ENCODE measurements around the gene RSBN1L.

The RSBN1L gene

GRCh38 chr7:77791956-77792355 is 95.7 kb downstream of the RSBN1L start:
- Mint-ChIP-seq H3K4me1 (peaks cover 33% of the 10 kb centered on the region), H3K27me3 (no peaks in the 10 kb centered on the region), H3K27ac (peak overlapping the region; percentile 24), H3K36me3 (peaks cover 24% of the 10 kb centered on the region), H3K9me3 (no peaks in the 10 kb centered on the region), H3K4me3 (no peak overlapping the region)
- ATAC-seq, result no peak

GRCh38 chr7:77794000-77794399 is 97.7 kb downstream of the RSBN1L start:
- Mint-ChIP-seq H3K27me3 (no peaks in the 10 kb centered on the region), H3K36me3 (peaks cover 17% of the 10 kb centered on the region), H3K27ac (peak overlapping the region; percentile 13), H3K4me3 (no peak overlapping the region), H3K9me3 (no peaks in the 10 kb centered on the region), H3K4me1 (peaks cover 35% of the 10 kb centered on the region)
- no peak for ATAC-seq

GRCh38 chr7:77796109-77796508 is 99.8 kb downstream of the RSBN1L start:
- no peak overlapping the region for H3K27ac Mint-ChIP-seq
- ATAC-seq, result no peak
- peaks cover 16% of the 10 kb centered on the region for H3K36me3 Mint-ChIP-seq
- peak overlapping the region; percentile 49 for H3K4me3 Mint-ChIP-seq
- H3K9me3 Mint-ChIP-seq, result no peaks in the 10 kb centered on the region
- H3K27me3 Mint-ChIP-seq, result no peaks in the 10 kb centered on the region
- H3K4me1 Mint-ChIP-seq, result peaks cover 50% of the 10 kb centered on the region

GRCh38 chr7:77796960-77797359 is 100.7 kb downstream of the RSBN1L start:
- H3K36me3 Mint-ChIP-seq, result peaks cover 16% of the 10 kb centered on the region
- H3K9me3 Mint-ChIP-seq, result no peaks in the 10 kb centered on the region
- H3K4me3 Mint-ChIP-seq, result peak overlapping the region; percentile 97
- H3K27me3 Mint-ChIP-seq, result no peaks in the 10 kb centered on the region
- peak overlapping the region; percentile 90 for H3K27ac Mint-ChIP-seq
- H3K4me1 Mint-ChIP-seq, result peaks cover 59% of the 10 kb centered on the region
- no peak for ATAC-seq

- peak overlapping the region; percentile 97 for H3K4me3 Mint-ChIP-seq
- no peaks in the 10 kb centered on the region for H3K27me3 Mint-ChIP-seq
- peaks cover 16% of the 10 kb centered on the region for H3K36me3 Mint-ChIP-seq
- H3K4me1 Mint-ChIP-seq, result peaks cover 68% of the 10 kb centered on the region
- H3K9me3 Mint-ChIP-seq, result no peaks in the 10 kb centered on the region
- H3K27ac Mint-ChIP-seq, result peak overlapping the region; percentile 90
- ATAC-seq, result peak; percentile 57
Measured at GRCh38 chr7:77797734-77798393, 101.6 kb downstream of the RSBN1L start.

GRCh38 chr7:77798394-77799077 is 102.3 kb downstream of the RSBN1L start, which contains the start of the genes PHTF2 and TMEM60:
Gene PHTF2, plus strand, starts transcription at chr7:77798773.
Gene TMEM60, minus strand, starts transcription at chr7:77798434. Its CDS starts 4,061 bp downstream, at chr7:77794373.
- Mint-ChIP-seq H3K27me3 (no peaks in the 10 kb centered on the region), H3K27ac (peak within 1 kb of the TSS; percentile 90), H3K4me3 (peak within 1 kb of the TSS; percentile 97), H3K9me3 (no peaks in the 10 kb centered on the region), H3K36me3 (peaks cover 15% of the 10 kb centered on the region), H3K4me1 (peaks cover 74% of the 10 kb centered on the region)
- ATAC-seq, result peak; percentile 96

GRCh38 chr7:77799078-77799964 is 103.1 kb downstream of the RSBN1L start:
- peak; percentile 0 for ATAC-seq
- H3K4me1 Mint-ChIP-seq, result peaks cover 75% of the 10 kb centered on the region
- peaks cover 8% of the 10 kb centered on the region for H3K36me3 Mint-ChIP-seq
- H3K27me3 Mint-ChIP-seq, result no peaks in the 10 kb centered on the region
- no peaks in the 10 kb centered on the region for H3K9me3 Mint-ChIP-seq
- peak overlapping the region; percentile 97 for H3K4me3 Mint-ChIP-seq
- peak overlapping the region; percentile 90 for H3K27ac Mint-ChIP-seq

DNA sequence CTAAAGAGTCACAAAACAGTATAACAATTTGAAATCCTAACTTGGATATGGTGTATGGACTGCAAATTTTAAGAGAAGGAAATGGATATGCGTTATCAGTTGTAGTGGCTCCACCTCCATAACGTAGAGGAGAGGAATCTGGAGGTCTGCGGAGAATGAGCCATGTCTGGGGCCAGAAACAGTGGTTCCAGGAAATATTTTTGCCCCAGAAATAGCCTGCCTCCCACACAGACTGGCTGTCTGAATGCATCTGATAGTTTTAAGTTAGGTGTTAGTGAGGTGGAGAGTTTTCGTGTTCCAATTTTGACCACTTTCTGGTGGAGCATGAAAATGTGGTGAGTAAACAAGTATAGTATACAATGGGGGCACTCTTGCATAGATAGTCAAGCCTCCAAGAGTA is 103.9 kb downstream of the RSBN1L start:
- Mint-ChIP-seq H3K27ac (peak overlapping the region; percentile 90), H3K36me3 (peaks cover 9% of the 10 kb centered on the region), H3K27me3 (no peaks in the 10 kb centered on the region), H3K4me1 (peaks cover 75% of the 10 kb centered on the region), H3K9me3 (peaks cover 1% of the 10 kb centered on the region), H3K4me3 (peak overlapping the region; percentile 97)
- ATAC-seq, result no peak

GRCh38 chr7:77800730-77801129 is 104.5 kb downstream of the RSBN1L start:
- H3K27me3 Mint-ChIP-seq, result no peaks in the 10 kb centered on the region
- peaks cover 77% of the 10 kb centered on the region for H3K4me1 Mint-ChIP-seq
- H3K9me3 Mint-ChIP-seq, result peaks cover 2% of the 10 kb centered on the region
- peak overlapping the region; percentile 10 for H3K4me3 Mint-ChIP-seq
- no peak for ATAC-seq
- H3K27ac Mint-ChIP-seq, result peak overlapping the region; percentile 90
- H3K36me3 Mint-ChIP-seq, result peaks cover 15% of the 10 kb centered on the region

GRCh38 chr7:77802557-77803405 is 106.5 kb downstream of the RSBN1L start:
- Mint-ChIP-seq H3K27me3 (no peaks in the 10 kb centered on the region), H3K27ac (peak overlapping the region; percentile 90), H3K4me1 (peaks cover 60% of the 10 kb centered on the region), H3K4me3 (peak overlapping the region; percentile 16), H3K9me3 (peaks cover 7% of the 10 kb centered on the region), H3K36me3 (peaks cover 33% of the 10 kb centered on the region)
- ATAC-seq, result no peak

DNA sequence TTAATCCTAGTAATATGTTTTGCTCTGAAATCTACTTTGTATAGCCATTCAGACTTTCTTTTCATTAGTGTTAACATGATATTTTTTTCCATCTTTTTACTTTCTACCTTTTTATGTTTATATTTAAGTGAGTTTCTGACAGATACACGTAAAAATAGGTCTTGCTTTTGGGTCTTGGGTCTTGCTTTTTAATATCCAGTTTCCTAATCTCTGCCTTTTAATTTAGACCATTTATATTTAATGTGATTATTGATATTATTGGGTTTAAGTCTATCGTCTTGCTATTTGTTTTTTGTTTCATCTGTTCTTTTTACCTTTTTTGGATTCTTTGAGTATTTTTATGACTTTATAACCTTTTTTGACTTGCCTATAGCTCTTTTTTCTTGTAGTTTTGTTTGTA is 110.2 kb downstream of the RSBN1L start:
- Mint-ChIP-seq H3K27ac (no peak overlapping the region), H3K36me3 (peaks cover 45% of the 10 kb centered on the region), H3K4me1 (peaks cover 47% of the 10 kb centered on the region), H3K4me3 (no peak overlapping the region), H3K9me3 (peaks cover 13% of the 10 kb centered on the region), H3K27me3 (no peaks in the 10 kb centered on the region)
- ATAC-seq, result no peak

DNA sequence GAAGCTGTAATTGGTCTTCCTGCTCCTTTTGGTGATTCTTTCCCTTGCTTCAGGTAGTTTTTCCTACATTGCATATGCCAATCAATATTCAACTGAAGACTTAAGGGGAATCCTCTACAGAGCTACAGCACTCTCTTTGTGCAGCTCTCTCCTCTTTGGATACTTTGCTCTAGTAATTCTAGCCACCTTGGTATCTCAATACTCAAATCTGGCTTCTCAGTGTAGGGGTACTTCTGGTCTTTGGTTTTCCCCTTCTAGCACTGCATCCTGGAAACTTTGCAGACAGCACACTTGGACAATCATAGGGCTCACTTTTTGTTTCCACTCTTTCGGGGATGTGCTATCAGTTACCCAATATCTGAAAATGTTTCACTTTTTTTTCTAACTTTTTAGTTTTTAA is 112.3 kb downstream of the RSBN1L start:
- H3K4me1 Mint-ChIP-seq, result peaks cover 45% of the 10 kb centered on the region
- no peaks in the 10 kb centered on the region for H3K27me3 Mint-ChIP-seq
- no peak overlapping the region for H3K27ac Mint-ChIP-seq
- peaks cover 13% of the 10 kb centered on the region for H3K9me3 Mint-ChIP-seq
- peaks cover 45% of the 10 kb centered on the region for H3K36me3 Mint-ChIP-seq
- peak; percentile 39 for ATAC-seq
- H3K4me3 Mint-ChIP-seq, result no peak overlapping the region

DNA sequence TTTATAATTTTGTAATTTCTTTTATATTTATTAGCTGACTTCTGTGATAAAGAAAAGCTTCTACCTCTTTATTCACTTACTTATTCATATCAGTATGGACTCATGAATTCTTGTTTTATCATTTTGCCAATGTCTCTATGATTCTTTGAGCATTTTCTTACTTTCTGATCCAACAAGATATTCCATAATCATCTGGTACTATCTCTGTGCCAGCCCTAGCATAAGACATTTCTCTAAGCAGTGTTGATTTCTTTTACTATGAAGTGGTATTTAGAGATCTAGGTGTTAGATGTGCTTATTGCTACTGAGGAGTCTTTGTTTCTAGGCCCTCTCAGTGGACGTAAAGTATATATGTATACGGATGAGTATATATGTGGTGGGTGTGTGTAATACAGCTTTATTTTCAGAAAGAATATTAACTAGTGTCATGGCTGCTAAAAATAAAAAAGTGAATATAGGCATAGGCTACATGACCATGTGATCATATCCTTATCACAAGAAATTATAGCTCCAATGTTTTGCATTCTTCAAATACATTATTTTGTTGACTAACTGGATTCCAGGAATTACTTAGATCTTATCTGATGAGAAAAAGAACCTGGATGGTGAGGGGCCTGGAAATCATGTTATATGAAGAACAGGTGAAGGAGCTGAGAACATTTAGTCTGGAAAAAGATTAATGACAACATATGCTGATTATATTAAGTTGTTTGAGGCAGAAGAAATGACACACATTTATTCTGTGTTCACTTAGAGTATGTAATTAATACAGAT is 115.4 kb downstream of the RSBN1L start:
- Mint-ChIP-seq H3K9me3 (peaks cover 11% of the 10 kb centered on the region), H3K36me3 (peaks cover 26% of the 10 kb centered on the region), H3K4me1 (peaks cover 46% of the 10 kb centered on the region), H3K4me3 (no peak overlapping the region), H3K27ac (no peak overlapping the region), H3K27me3 (no peaks in the 10 kb centered on the region)
- no peak for ATAC-seq

DNA sequence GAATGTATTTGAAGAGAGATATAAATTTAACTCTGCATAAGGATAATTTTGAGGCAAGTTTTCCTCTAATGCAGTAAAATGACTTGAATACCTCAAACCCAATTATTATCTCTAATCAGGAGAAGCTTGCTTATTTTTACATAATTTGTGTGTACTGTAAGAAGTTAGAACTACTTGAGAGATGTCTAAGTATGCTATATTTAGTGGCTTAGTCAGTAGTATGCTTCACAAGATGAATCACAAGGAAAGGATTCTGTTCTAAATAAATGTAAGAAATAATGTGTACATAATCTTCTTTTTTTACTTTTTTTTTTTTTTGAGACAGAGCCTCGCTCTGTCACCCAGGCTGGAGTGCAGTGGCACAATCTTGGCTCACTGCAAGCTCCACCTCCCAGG is 116.0 kb downstream of the RSBN1L start:
- H3K4me1 Mint-ChIP-seq, result peaks cover 52% of the 10 kb centered on the region
- H3K27me3 Mint-ChIP-seq, result no peaks in the 10 kb centered on the region
- H3K36me3 Mint-ChIP-seq, result peaks cover 27% of the 10 kb centered on the region
- ATAC-seq, result no peak
- peaks cover 14% of the 10 kb centered on the region for H3K9me3 Mint-ChIP-seq
- H3K4me3 Mint-ChIP-seq, result no peak overlapping the region
- peak overlapping the region; percentile 26 for H3K27ac Mint-ChIP-seq
